ENCODE results near the gene MLIP. TPM values are rescaled to one million over a fixed set of nuclear protein-coding genes. Genes with fewer than 3 reads are reported as not detected.
"Not testable (repeated sequence)": the region's sequence is repeated elsewhere in the genome, so short reads cannot be mapped to it uniquely, and the experiment has no call there.

Gene MLIP
- total RNA-seq, 4 donors from 2014 or later: 4.0 to 8.1 (median 4.2) TPM; not detected in 1

DNA sequence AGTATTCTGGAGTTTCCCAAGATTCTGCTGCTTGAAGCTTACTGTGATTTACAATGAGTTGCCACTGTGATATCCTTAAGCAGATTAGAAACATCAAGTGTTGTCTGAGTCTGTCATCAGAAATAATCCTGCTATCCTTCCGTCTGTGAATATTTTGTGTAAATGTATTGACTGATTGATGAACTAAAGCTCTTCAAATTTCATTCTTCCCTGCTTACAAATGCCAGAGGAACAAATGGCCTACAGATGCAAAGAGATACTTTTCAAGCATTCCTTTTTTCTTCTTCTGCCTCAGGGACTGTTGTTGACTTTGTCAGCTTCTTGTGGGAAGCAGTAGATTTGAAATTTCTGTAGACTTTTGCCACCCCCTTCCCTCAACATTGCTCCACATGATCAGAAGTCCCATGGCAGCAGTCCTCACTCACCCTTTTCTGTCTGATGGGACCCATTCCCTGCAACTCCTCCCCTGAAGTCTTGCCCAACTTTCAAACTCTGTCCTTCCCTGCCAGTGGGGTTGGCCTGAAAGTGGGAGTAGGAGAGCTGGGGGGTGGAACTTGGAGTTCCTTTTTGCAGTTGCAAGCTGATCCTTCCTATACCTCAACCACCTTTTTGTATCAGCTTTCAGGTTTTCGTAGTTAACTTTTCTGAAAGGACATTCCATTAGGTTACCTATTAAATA, 38.5 kb upstream of the MLIP start:
- Histone ChIP-seq H3K36me3 (no peaks in the 10 kb centered on the region), H3K27ac (no peak overlapping the region), H3K27me3 (no peaks in the 10 kb centered on the region), H3K4me3 (replicated peaks in 1 of 3) (no peak overlapping the region), H3K4me1 (no peaks in the 10 kb centered on the region), H3K9me3 (no peaks in the 10 kb centered on the region)
- TF ChIP-seq POLR2A (IDR thresholded peaks at IDR 0.05) (no peak), CTCF (IDR thresholded peaks at IDR 0.05) (no peak)
- DNase-seq: no peak
- WGBS, 2 donors: 84 to 95% methylated on average over 2 of the region's 2 CpGs
- intact Hi-C loops (cut with DNase I): loop anchor here (10.0 kb wide), 1 partner anchor 88 kb away; no protein-coding TSS in a partner anchor

- Histone ChIP-seq H3K27me3 (no peaks in the 10 kb centered on the region), H3K4me1 (no peaks in the 10 kb centered on the region), H3K4me3 (replicated peaks in 1 of 3) (no peak overlapping the region), H3K36me3 (no peaks in the 10 kb centered on the region), H3K27ac (no peak overlapping the region), H3K9me3 (no peaks in the 10 kb centered on the region)
- intact Hi-C loops (cut with DNase I): loop anchor here (10.0 kb wide), 1 partner anchor 89 kb away; no protein-coding TSS in a partner anchor
- DNase-seq: no peak
- TF ChIP-seq CTCF (IDR thresholded peaks at IDR 0.05): no peak
- TF ChIP-seq POLR2A (IDR thresholded peaks at IDR 0.05): no peak
- 96 to 98% methylated on average over 2 of the region's 2 CpGs for WGBS, 2 donors
Observed at GRCh38 chr6:54073487-54073886, 37.8 kb upstream of the MLIP start.

DNA sequence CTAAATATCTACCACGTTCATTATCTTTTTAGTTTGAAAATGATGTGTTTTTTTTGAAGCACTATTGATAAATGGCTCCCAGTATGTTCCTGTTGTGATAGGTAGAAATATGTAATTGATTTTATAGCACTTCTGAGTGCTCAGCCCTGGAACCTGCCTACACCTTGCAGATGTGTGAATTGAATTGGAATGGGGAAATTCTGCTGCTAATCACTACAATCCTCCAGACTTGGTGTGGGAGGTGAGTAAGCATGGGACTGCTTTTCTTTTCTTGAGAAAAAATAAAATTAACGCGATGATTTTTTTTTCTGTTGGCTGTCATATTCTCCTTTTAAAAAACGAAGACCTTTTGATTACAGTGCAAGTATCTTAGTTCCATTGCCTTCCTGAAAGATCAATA, 37.1 kb upstream of the MLIP start:
- intact Hi-C loops (cut with DNase I): loop anchor here (10.0 kb wide), 1 partner anchor 89 kb away; no protein-coding TSS in a partner anchor
- no peak for TF ChIP-seq CTCF (IDR thresholded peaks at IDR 0.05)
- TF ChIP-seq POLR2A (IDR thresholded peaks at IDR 0.05): no peak
- Histone ChIP-seq H3K9me3 (no peaks in the 10 kb centered on the region), H3K27ac (no peak overlapping the region), H3K4me1 (no peaks in the 10 kb centered on the region), H3K4me3 (replicated peaks in 1 of 3) (no peak overlapping the region), H3K27me3 (no peaks in the 10 kb centered on the region), H3K36me3 (no peaks in the 10 kb centered on the region)
- WGBS, 2 donors: 88 to 90% methylated on average over 4 of the region's 4 CpGs
- no peak for DNase-seq

- no peaks in the 10 kb centered on the region for H3K4me1 ChIP-seq
- H3K27ac ChIP-seq: no peak overlapping the region
- no peaks in the 10 kb centered on the region for H3K9me3 ChIP-seq
- intact Hi-C loops (cut with DNase I): loop anchor here (10.0 kb wide), 1 partner anchor 90 kb away; no protein-coding TSS in a partner anchor
- no peaks in the 10 kb centered on the region for H3K36me3 ChIP-seq
- H3K27me3 ChIP-seq: no peaks in the 10 kb centered on the region
- no peak for TF ChIP-seq CTCF (IDR thresholded peaks at IDR 0.05)
- no peak for TF ChIP-seq POLR2A (IDR thresholded peaks at IDR 0.05)
- 85% methylated on average over 13 of the region's 13 CpGs for WGBS, 2 donors
- no peak overlapping the region for H3K4me3 ChIP-seq (replicated peaks in 1 of 3)
- no peak for DNase-seq
Observed at GRCh38 chr6:54074578-54075195, 36.6 kb upstream of the MLIP start.

DNA sequence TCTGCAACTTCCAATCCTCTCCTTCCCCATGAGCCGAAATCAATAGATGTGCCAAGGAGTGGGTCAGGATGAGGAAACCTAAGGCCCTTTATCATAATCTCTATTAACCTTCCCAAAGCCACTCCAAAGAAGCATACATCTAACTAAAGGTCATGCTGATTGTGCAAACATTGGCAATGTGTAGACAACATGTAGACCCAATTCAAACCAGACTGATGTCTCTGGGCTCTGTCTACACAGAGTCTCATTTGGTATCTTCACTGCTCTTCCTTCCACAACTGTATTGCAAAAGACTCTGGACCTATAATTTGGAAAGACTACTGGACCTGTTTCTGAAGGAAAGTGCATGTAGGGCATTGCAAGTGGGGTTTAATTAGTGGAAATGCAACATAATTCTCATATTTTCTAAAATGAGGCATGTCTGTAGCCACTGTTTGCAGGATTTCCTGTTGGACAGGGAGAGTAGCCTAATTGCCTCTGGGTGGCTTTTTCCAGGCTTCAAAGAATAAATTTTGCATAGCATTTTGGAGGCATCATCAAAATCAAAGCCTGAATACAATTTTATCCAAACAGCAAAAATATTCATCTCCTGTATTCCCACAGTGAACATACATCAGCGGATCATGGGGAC, 35.0 kb upstream of the MLIP start:
- no peak for DNase-seq
- Histone ChIP-seq H3K9me3 (no peaks in the 10 kb centered on the region), H3K27me3 (no peaks in the 10 kb centered on the region), H3K36me3 (no peaks in the 10 kb centered on the region), H3K4me3 (replicated peaks in 1 of 3) (no peak overlapping the region), H3K4me1 (no peaks in the 10 kb centered on the region), H3K27ac (no peak overlapping the region)
- intact Hi-C loops (cut with DNase I): loop anchor here (10.0 kb wide), 1 partner anchor 91 kb away; no protein-coding TSS in a partner anchor
- TF ChIP-seq CTCF (IDR thresholded peaks at IDR 0.05) (no peak), POLR2A (IDR thresholded peaks at IDR 0.05) (no peak)
- WGBS, 2 donors: 88 to 94% methylated on average over 2 of the region's 2 CpGs

- H3K27ac ChIP-seq; H3K4me1 ChIP-seq; intact Hi-C loops (cut with DNase I); H3K9me3 ChIP-seq; DNase-seq; H3K4me3 ChIP-seq (replicated peaks in 1 of 3); H3K27me3 ChIP-seq; H3K36me3 ChIP-seq: not testable (repeated sequence)
- WGBS, 2 donors: 97 to 98% methylated on average over 13 of the region's 13 CpGs
Observed at GRCh38 chr6:54081499-54081898, 29.7 kb upstream of the MLIP start.
